GM13977 (cell line): ENCODE data around the gene SNAI3.

Experiments used
- DNase-seq: peaks from one replicate; pipeline ENCODE4 v3.0.0; 2012; ENCODE audit warnings: low spot score
- CTCF ChIP-seq: IDR thresholded peaks from 2 replicates; pipeline ENCODE4 v1.5.1; 2012; ENCODE audit warnings: mild to moderate bottlenecking, control low read depth; ENCODE audit not compliant: insufficient read depth; ENCODE audit errors: extremely low read depth, missing control alignments
- in situ Hi-C: fragments of 300-500 bp; cut with MboI; formaldehyde crosslinking; loops from one replicate; pipeline ENCODE4 v1.12.0; 2022; ENCODE audit warnings: low sequenced_read_pairs, low pct_unique_long_range_greater_than_20kb, mixed read lengths, inconsistent platforms; ENCODE audit not compliant: unreplicated experiment

Gene SNAI3

GRCh38 chr16:88633684-88634140, 52.6 kb downstream of the SNAI3 start:
- in situ Hi-C loops = no loop called here
- DNase-seq = peak; percentile 87
- peak; percentile 56 for TF ChIP-seq CTCF

GRCh38 chr16:88632587-88632930, 53.7 kb downstream of the SNAI3 start:
- in situ Hi-C loops = no loop called here
- no peak for TF ChIP-seq CTCF
- no peak for DNase-seq

GRCh38 chr16:88631920-88632586, 54.3 kb downstream of the SNAI3 start:
- in situ Hi-C loops = no loop called here
- TF ChIP-seq CTCF = no peak
- no peak for DNase-seq

GRCh38 chr16:88631384-88631783, 54.9 kb downstream of the SNAI3 start:
- no peak for TF ChIP-seq CTCF
- in situ Hi-C loops = no loop called here
- DNase-seq = no peak

GRCh38 chr16:88630941-88631340, 55.4 kb downstream of the SNAI3 start:
- TF ChIP-seq CTCF = no peak
- in situ Hi-C loops = no loop called here
- DNase-seq = no peak

GRCh38 chr16:88630433-88630832, 55.9 kb downstream of the SNAI3 start:
- TF ChIP-seq CTCF = no peak
- DNase-seq = no peak

More at GRCh38 chr16:88630433-88630832, 55.9 kb downstream of the SNAI3 start:
- in situ Hi-C loops = no loop called here
